MM.1S (cell line): ENCODE results near the gene SLC13A5.

ENCODE experiments used
- EZH2 ChIP-seq: fragments of 300-600 bp; sonication (generic); optimal IDR thresholded peaks from 2 replicates; pipeline ENCODE3; 2017; ENCODE audit warnings: low read depth, mild to moderate bottlenecking, antibody characterized with exemption, low read length, mixed read lengths
- EZH2phosphoT487 ChIP-seq: fragments of 300-600 bp; sonication (generic); IDR thresholded peaks from 2 replicates; pipeline ENCODE4 v1.6.1; 2018; ENCODE audit warnings: antibody characterized with exemption, low read length
- TF ChIP-seq, protein P1 (sequence below): fragments of 300-600 bp; sonication (generic); IDR thresholded peaks from 2 replicates; pipeline ENCODE4 v1.5.1; 2016; ENCODE audit warnings: antibody characterized with exemption, low read length, mixed read lengths

DNA sequence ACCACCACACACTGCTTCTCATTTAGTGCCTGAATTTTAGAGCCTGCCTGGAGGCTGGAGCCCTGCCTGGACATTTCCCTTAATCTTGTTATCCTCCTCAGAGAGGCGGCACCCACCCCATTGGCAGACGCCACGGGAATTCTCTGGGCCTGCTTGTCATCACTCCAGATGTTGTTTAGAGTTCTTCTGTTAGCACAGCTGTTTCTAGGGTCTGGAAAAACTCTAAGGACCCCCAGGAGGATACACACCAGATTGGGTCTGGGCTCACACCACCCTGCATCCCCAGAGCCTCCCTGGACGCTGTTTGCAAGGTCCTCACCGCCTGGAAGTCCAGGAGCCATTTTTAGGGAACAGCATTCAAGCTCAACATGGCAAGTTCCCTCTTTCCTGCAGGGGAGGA is 42.1 kb upstream of the SLC13A5 start:
- TF ChIP-seq, protein P1, sequence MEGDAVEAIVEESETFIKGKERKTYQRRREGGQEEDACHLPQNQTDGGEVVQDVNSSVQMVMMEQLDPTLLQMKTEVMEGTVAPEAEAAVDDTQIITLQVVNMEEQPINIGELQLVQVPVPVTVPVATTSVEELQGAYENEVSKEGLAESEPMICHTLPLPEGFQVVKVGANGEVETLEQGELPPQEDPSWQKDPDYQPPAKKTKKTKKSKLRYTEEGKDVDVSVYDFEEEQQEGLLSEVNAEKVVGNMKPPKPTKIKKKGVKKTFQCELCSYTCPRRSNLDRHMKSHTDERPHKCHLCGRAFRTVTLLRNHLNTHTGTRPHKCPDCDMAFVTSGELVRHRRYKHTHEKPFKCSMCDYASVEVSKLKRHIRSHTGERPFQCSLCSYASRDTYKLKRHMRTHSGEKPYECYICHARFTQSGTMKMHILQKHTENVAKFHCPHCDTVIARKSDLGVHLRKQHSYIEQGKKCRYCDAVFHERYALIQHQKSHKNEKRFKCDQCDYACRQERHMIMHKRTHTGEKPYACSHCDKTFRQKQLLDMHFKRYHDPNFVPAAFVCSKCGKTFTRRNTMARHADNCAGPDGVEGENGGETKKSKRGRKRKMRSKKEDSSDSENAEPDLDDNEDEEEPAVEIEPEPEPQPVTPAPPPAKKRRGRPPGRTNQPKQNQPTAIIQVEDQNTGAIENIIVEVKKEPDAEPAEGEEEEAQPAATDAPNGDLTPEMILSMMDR = no peak
- no peak for TF ChIP-seq EZH2phosphoT487
- TF ChIP-seq EZH2 = no peak
